Right lobe of liver (tissue), 6 donors: Measurements from ENCODE around the gene PTPN5. TPM values are rescaled to one million over a fixed set of nuclear protein-coding genes. Genes with fewer than 3 reads are reported as not detected.
A peak's percentile ranks its signal among the peaks of the same experiment; 100 is the strongest.

Experiments used
- ATAC-seq, 4 donors: fragments of 200-7000 bp; cut with Tn5 transposase; one replicate each; pipeline ENCODE4 v1.9.1; 2020; ENCODE audit warnings: mild to moderate bottlenecking in 4 of 4, moderate library complexity in 4 of 4
- DNase-seq, 3 donors: peaks; one replicate each; pipeline ENCODE4 v3.0.0-alpha.2; 2020
- H3K27ac ChIP-seq, 3 donors: fragments of 200-600 bp; one replicate each; pipeline ENCODE4 v1.8.0; 2022
- H3K27me3 ChIP-seq, 2 donors: fragments of 200-600 bp; one replicate each; pipeline ENCODE4 v1.8.0; 2022
- H3K36me3 ChIP-seq, 4 donors: fragments of 200-600 bp; sonication (generic) in 1 of 4; one replicate each; pipeline versions ENCODE4 v1.5.1 to v1.8.0; 2017 to 2022; ENCODE audit warnings: control low read depth in 1 of 4
- H3K4me1 ChIP-seq, 4 donors: fragments of 200-600 bp; sonication (generic) in 1 of 4; one replicate each; pipeline versions ENCODE4 v1.5.1 to v1.8.0; 2017 to 2022; ENCODE audit warnings: control low read depth in 1 of 4
- H3K4me3 ChIP-seq, 3 donors: fragments of 200-600 bp; one replicate each; pipeline ENCODE4 v1.8.0; 2022
- H3K9me3 ChIP-seq, 4 donors: fragments of 200-600 bp; sonication (generic) in 1 of 4; one replicate each; pipeline versions ENCODE4 v1.5.1 to v1.8.0; 2017 to 2022; ENCODE audit warnings: control low read depth in 1 of 4
- POLR2A ChIP-seq: fragments of 450-650 bp; IDR thresholded peaks from one replicate; pipeline ENCODE4 v1.6.1; 2017; ENCODE audit warnings: antibody characterized with exemption, mild to moderate bottlenecking
- WGBS: methylation state at CpG from one replicate; pipeline ENCODE4 v1.1.6; 2018; ENCODE audit warnings: low coverage, low lambda C conversion rate; ENCODE audit not compliant: insufficient coverage; ENCODE audit errors: missing lambda C conversion rate; 5-methylcytosine and 5-hydroxymethylcytosine counted together
- intact Hi-C, 2 donors: fragments of 100-400 bp; cut with DNase I; formaldehyde crosslinking; loops; one replicate each; pipeline versions ENCODE4 v1.11.2 to v1.14.1; 2022
- total RNA-seq, 6 experiments: library from RNA; depleted of rRNA in 2 of 6; stranded (reverse); fragments of >200 nt in 2 of 6; fragmentation: NEBNext Ultra II Directional in 3 of 6; extraction: Animal tissue kit (Norgen Biotek cat#: 25700) in 3 of 6; gene quantifications; one replicate each; pipeline versions ENCODE4 v1.1.0 to v1.2.4, GENCODE V29; 2016 to 2023
- TF ChIP-seq, protein P1 (sequence below), 4 donors: fragments of 200-600 bp in 3 of 4; fragments of 450-650 bp in 1 of 4; IDR thresholded peaks; one replicate each; pipeline versions ENCODE4 v1.5.1 to v1.8.0; 2016 to 2022; ENCODE audit warnings: antibody characterized with exemption in 4 of 4, mild to moderate bottlenecking in 2 of 4
- donor health status: DM: no; HTN: yes; CAD: no.
- donor health status: DM: no; HTN: no; CAD: no.
- donor health status: DM: no; HTN: no; CAD: no.
- donor health status: DM: no; HTN: yes; CAD: no.
- donor health status: DM: no; HTN: yes; CAD: no.

Gene PTPN5
- total RNA-seq, 6 experiments from 2014 or later, result not detected

DNA sequence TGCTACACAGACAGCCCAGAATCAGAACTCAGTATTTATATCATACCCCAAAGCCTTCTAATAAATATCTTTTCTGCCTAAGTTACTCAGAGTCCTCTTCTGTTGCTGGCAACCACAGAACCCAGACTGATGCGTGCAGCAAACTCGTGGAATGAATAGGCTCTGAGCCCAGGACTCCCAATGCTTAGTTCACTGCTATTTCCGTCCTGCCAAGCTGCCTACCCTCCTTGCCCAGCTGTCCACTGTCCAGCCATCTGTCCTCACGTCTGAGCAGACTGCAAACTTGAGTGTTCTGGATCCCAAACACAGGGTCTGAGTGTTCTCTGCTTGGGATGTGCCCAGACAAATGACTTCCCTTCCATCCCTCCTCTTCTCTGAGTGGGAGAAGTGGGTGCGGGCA, 19.4 kb downstream of the PTPN5 start:
- 51% methylated on average over 4 of the region's 5 CpGs for WGBS
- H3K4me3 ChIP-seq, result no peak overlapping the region

DNA sequence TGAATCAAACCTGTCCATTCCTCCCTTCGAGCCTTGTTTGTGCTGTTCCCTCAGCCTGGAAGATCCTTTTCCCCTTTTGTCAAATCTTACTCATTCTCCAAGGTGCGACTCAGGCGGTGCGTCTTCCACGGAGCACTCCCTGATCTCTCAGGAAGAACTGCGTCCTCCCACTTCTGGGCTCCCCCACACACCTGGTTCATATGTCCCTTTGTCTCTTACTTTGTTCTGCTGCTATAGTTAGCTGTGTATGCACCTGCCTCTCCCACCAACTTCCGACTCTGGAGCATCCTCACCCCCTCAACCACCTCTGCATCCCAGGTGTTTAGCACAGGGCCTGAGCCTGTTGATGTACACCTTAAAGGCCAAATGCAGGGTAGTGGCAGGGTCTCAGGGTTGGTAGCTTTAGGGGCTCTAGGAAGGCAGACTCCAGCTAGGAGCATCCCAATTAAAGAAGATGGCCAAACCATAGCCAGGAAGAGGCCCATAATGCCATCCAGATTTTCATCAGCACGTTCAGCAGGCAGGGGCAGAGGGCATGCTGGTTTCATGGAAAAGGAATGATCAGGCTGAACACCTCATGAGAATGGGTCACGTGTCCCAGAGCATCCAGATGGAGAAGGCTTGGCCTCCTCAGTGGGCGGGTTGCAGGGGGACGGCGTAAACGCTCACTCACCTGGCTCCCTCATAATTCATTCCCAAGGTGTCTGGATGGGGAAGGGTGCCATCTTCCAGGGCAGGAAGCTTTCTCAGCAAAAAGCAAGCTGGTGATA, 20.1 kb downstream of the PTPN5 start:
- no peak for ATAC-seq
- no peaks in the 10 kb centered on the region for H3K36me3 ChIP-seq

More for the DNA sequence above, 19.4 kb downstream of the PTPN5 start:
- DNase-seq (no peak), ATAC-seq (no peak)
- TF ChIP-seq POLR2A, result no peak
- TF ChIP-seq, protein P1, sequence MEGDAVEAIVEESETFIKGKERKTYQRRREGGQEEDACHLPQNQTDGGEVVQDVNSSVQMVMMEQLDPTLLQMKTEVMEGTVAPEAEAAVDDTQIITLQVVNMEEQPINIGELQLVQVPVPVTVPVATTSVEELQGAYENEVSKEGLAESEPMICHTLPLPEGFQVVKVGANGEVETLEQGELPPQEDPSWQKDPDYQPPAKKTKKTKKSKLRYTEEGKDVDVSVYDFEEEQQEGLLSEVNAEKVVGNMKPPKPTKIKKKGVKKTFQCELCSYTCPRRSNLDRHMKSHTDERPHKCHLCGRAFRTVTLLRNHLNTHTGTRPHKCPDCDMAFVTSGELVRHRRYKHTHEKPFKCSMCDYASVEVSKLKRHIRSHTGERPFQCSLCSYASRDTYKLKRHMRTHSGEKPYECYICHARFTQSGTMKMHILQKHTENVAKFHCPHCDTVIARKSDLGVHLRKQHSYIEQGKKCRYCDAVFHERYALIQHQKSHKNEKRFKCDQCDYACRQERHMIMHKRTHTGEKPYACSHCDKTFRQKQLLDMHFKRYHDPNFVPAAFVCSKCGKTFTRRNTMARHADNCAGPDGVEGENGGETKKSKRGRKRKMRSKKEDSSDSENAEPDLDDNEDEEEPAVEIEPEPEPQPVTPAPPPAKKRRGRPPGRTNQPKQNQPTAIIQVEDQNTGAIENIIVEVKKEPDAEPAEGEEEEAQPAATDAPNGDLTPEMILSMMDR (IDR thresholded peaks at IDR 0.05), result no peak
- no peak overlapping the region for H3K27ac ChIP-seq
- no peaks in the 10 kb centered on the region for H3K27me3 ChIP-seq
- H3K36me3 ChIP-seq, result no peaks in the 10 kb centered on the region
- intact Hi-C loops, result no loop called here
- no peaks in the 10 kb centered on the region for H3K9me3 ChIP-seq
- no peaks in the 10 kb centered on the region for H3K4me1 ChIP-seq

DNA sequence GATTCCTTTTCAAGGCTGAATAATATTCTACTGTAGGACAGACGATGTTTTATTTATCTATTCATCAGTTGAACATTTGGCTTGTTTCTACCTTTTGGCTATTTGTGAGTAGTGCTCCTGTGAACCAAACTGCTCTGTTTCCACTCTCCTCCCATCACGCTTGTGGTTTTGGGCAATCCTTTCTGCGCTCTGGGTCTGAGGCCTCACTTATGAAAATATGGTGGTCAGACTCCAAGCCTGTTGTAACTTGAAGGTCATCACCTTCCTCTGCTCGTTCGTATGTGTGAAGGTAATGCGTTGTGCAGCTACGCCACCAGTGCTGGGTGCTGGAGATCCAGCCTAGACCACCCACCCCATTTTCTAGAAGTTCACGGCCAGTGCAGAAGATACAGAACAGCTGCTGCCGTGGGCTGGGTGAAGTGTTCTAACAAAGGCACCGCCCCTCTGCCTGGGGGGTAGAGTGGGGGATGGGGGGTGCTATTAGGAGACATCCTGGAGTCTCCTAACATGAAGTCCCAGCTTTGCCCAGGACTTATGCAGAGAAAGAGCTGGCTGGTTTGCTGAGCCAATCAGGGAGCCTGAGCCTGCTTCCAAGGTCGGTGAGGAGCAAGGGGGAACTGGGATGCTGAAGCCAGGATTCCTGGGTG, 21.0 kb downstream of the PTPN5 start:
- H3K4me1 ChIP-seq, result no peaks in the 10 kb centered on the region
- H3K27ac ChIP-seq, result no peak overlapping the region
- intact Hi-C loops, result no loop called here
- no peaks in the 10 kb centered on the region for H3K9me3 ChIP-seq
- WGBS, result 61% methylated on average over 8 of the region's 11 CpGs
- TF ChIP-seq POLR2A, result no peak
- TF ChIP-seq, protein P1 (IDR thresholded peaks at IDR 0.05), result no peak
- ATAC-seq (no peak), DNase-seq (no peak)
- H3K36me3 ChIP-seq, result no peaks in the 10 kb centered on the region
- no peak overlapping the region for H3K4me3 ChIP-seq
- H3K27me3 ChIP-seq, result no peaks in the 10 kb centered on the region

More for the DNA sequence above, 20.1 kb downstream of the PTPN5 start:
- H3K27ac ChIP-seq, result no peak overlapping the region
- H3K4me3 ChIP-seq, result no peak overlapping the region
- no peaks in the 10 kb centered on the region for H3K9me3 ChIP-seq
- no peaks in the 10 kb centered on the region for H3K4me1 ChIP-seq
- intact Hi-C loops, result no loop called here
- H3K27me3 ChIP-seq, result no peaks in the 10 kb centered on the region
- no peak for DNase-seq
- TF ChIP-seq, protein P1 (IDR thresholded peaks at IDR 0.05), result no peak
- no peak for TF ChIP-seq POLR2A
- 69% methylated on average over 12 of the region's 13 CpGs for WGBS

DNA sequence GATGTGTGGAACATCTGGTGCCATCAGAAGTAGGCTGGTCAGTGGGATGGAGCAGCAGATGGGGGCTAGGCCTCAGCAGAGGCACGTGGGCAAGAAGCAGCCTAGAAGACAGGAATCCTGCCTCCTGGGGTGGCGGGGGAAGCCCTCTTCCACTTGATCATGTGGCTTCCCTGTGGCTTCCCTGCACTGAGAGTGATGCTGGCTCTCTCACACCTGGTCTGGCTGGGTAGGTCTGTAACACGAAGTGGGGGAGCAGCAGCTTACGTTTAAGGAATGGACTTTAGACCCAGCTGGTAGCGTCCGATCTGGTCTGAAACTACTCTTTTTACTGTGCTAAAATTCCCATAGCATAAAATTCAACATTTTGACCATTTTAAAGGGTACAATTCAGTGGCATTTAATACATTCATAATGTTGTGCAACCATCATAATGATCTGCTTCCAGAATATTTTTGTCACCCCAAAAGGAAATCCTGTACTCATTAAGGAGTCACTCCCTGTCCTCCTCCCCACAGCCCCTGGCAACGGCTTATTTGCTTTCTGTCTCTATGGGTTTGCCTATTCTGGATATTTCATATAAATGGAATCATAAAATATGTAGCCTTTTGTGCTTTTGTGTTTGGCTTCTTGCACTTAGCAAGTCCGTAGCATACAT, 21.7 kb downstream of the PTPN5 start:
- Histone ChIP-seq H3K4me1 (no peaks in the 10 kb centered on the region), H3K9me3 (no peaks in the 10 kb centered on the region), H3K4me3 (no peak overlapping the region), H3K27ac (no peak overlapping the region), H3K36me3 (no peaks in the 10 kb centered on the region), H3K27me3 (no peaks in the 10 kb centered on the region)
- ATAC-seq (peak in 1 of 4 donors; percentile 44), DNase-seq (no peak)
- WGBS, result 46% methylated on average over 7 of the region's 8 CpGs
- intact Hi-C loops, result no loop called here
- TF ChIP-seq POLR2A, result no peak
- TF ChIP-seq, protein P1 (IDR thresholded peaks at IDR 0.05), result no peak
